Measurements from ENCODE around the gene ALPI. TPM values are rescaled to one million over a fixed set of nuclear protein-coding genes. Genes with fewer than 3 reads are reported as not detected.

Gene ALPI
- total and polyA plus RNA-seq, 2 donors (not counting 3 experiments of a cell fraction or from before 2014, with no cell fraction given), result not detected

- H3K4me2 ChIP-seq (ENCODE audit: insufficient read depth, low read length), result no peak overlapping the region
- ChIA-PET CTCF (no interaction called here), POLR2A (no interaction called here)
- BruUV-seq (replicated peaks), result no TSS peak
- no peaks in the 10 kb centered on the region for H3K9me3 ChIP-seq (replicated peaks; ENCODE audit: control insufficient read depth, insufficient read depth, low read length)
- FAIRE-seq, result no peak
- dilution Hi-C loops (cut with MboI; ENCODE audit: extremely low pct_ligation_motif_present, low sequenced_read_pairs), result no loop called here
- H4K20me1 ChIP-seq (replicated peaks; ENCODE audit: control insufficient read depth, extremely low read depth, insufficient read depth, low read length), result no peaks in the 10 kb centered on the region
- intact Hi-C loops (cut with micrococcal nuclease), result no loop called here
- H3K4me1 ChIP-seq (ENCODE audit: control insufficient read depth, extremely low read depth, insufficient read depth, low read length), result no peaks in the 10 kb centered on the region
- no peaks in the 10 kb centered on the region for H3K79me2 ChIP-seq (ENCODE audit: control insufficient read depth, insufficient read depth, low read length)
- no peak overlapping the region for H2AFZ ChIP-seq (ENCODE audit: low read depth, low read length)
- H3K36me3 ChIP-seq (ENCODE audit: control insufficient read depth in 2 of 2, extremely low read depth in 1 of 2, insufficient read depth in 2 of 2, low read length in 2 of 2), result no peaks in the 10 kb centered on the region
- H3K4me3 ChIP-seq (replicated peaks in 1 of 3; ENCODE audit: insufficient read depth in 1 of 3, low read depth in 1 of 3, low read length in 3 of 3), result no peak overlapping the region
- TF ChIP-seq POLR2A (IDR thresholded peaks at IDR 0.05; ENCODE audit: low read depth, low read length) (no peak), POLR2AphosphoS5 (IDR thresholded peaks at IDR 0.05; ENCODE audit: insufficient read depth, low read depth, low read length) (no peak), MAX (IDR thresholded peaks at IDR 0.05; ENCODE audit: insufficient read depth, insufficient read length) (no peak), CTCF (IDR thresholded peaks at IDR 0.05; ENCODE audit: extremely low read depth in 1 of 2, insufficient read depth in 1 of 2, low read depth in 1 of 2, low read length in 2 of 2) (no peak), JUN (IDR thresholded peaks at IDR 0.05; ENCODE audit: borderline replicate concordance, insufficient read depth, insufficient read length, low read depth) (no peak), MYC (IDR thresholded peaks at IDR 0.05; ENCODE audit: low read depth, low read length) (no peak)
- no peak overlapping the region for H3K9ac ChIP-seq (replicated peaks; ENCODE audit: extremely low read depth, insufficient read depth, low read length)
- no peak for DNase-seq (ENCODE audit: low read depth, low spot score)
- H3K9me1 ChIP-seq (replicated peaks; ENCODE audit: control insufficient read depth, extremely low read depth, insufficient read depth, low read length), result no peaks in the 10 kb centered on the region
- H3K27me3 ChIP-seq (ENCODE audit: control insufficient read depth in 2 of 2, insufficient read depth in 2 of 2, low read length in 2 of 2), result peaks cover 4 to 6% of the 10 kb centered on the region in 2 experiments
- no peak overlapping the region for H3K27ac ChIP-seq (ENCODE audit: insufficient read depth, low read depth, low read length)
These were observed 23.6 kb downstream of the ALPI start for GRCh38 chr2:232479341-232480200.

Data from endothelial cell of umbilical vein (primary cell).